Measurements from ENCODE around the gene PLXNC1. TPM values are rescaled to one million over a fixed set of nuclear protein-coding genes. Genes with fewer than 3 reads are reported as not detected.

The PLXNC1 gene
- total RNA-seq, 1 experiment from 2014 or later, result 0.30 TPM

- Histone ChIP-seq H3K9me3 (ENCODE audit: low read depth, low read length, poor library complexity, severe bottlenecking) (no peaks in the 10 kb centered on the region), H3K4me1 (ENCODE audit: insufficient read depth, low read length, poor library complexity, severe bottlenecking) (no peaks in the 10 kb centered on the region), H3K36me3 (ENCODE audit: insufficient read depth, low read length, poor library complexity, severe bottlenecking) (no peaks in the 10 kb centered on the region), H3K4me3 (ENCODE audit: low read depth, low read length, poor library complexity, severe bottlenecking) (no peak overlapping the region), H3K27ac (ENCODE audit: low read depth, low read length, poor library complexity, severe bottlenecking) (no peak overlapping the region), H3K27me3 (replicated peaks; ENCODE audit: insufficient read depth, low read depth, low read length, poor library complexity) (no peaks in the 10 kb centered on the region)
- TF ChIP-seq EZH2 (IDR thresholded peaks at IDR 0.05; ENCODE audit: borderline replicate concordance, low read depth, low read length, poor library complexity, severe bottlenecking), result no peak
- TF ChIP-seq CTCF (conservative IDR thresholded peaks at IDR 0.05; ENCODE audit: low read depth, low read length), result no peak
- BruUV-seq (replicated peaks), result no TSS peak
- DNase-seq (ENCODE audit: low spot score), result no peak
- CTCF ChIA-PET, result no interaction called here
- intact Hi-C loops (cut with micrococcal nuclease; ENCODE audit: unreplicated experiment), result no loop called here
- POLR2A ChIA-PET (ENCODE audit: low non-redundant PET), result no interaction called here
These were observed 149.6 kb downstream of the PLXNC1 start for GRCh38 chr12:94297876-94298505.

DNA sequence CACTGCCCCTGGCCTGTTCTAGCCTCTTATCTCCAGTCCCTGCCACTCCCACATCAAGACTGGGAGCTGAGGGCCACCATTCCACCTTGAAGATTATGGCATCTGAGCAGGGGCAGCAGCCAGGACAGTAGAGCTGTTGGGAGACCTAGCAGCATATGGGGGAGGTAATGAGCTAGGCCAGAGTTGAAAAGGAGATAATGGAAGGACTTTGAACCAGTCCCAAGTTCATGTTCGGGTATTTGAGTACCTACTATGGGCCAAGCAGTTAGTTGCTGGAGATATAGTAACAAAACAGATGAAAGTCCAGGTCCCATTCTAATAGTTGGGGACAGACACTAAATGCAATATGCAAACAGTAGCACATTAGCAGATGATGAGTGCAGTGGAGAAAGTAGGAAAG lies 151.5 kb downstream of the PLXNC1 start:
- Histone ChIP-seq H3K36me3 (ENCODE audit: insufficient read depth, low read length, poor library complexity, severe bottlenecking) (no peaks in the 10 kb centered on the region), H3K4me1 (ENCODE audit: insufficient read depth, low read length, poor library complexity, severe bottlenecking) (no peaks in the 10 kb centered on the region), H3K9me3 (ENCODE audit: low read depth, low read length, poor library complexity, severe bottlenecking) (no peaks in the 10 kb centered on the region), H3K4me3 (ENCODE audit: low read depth, low read length, poor library complexity, severe bottlenecking) (no peak overlapping the region), H3K27ac (ENCODE audit: low read depth, low read length, poor library complexity, severe bottlenecking) (no peak overlapping the region), H3K27me3 (replicated peaks; ENCODE audit: insufficient read depth, low read depth, low read length, poor library complexity) (no peaks in the 10 kb centered on the region)
- DNase-seq (ENCODE audit: low spot score), result no peak
- no TSS peak for BruUV-seq (replicated peaks)
- intact Hi-C loops (cut with micrococcal nuclease; ENCODE audit: unreplicated experiment), result no loop called here
- TF ChIP-seq CTCF (conservative IDR thresholded peaks at IDR 0.05; ENCODE audit: low read depth, low read length), result no peak
- no peak for TF ChIP-seq EZH2 (IDR thresholded peaks at IDR 0.05; ENCODE audit: borderline replicate concordance, low read depth, low read length, poor library complexity, severe bottlenecking)
- CTCF ChIA-PET, result no interaction called here
- POLR2A ChIA-PET (ENCODE audit: low non-redundant PET), result no interaction called here

DNA sequence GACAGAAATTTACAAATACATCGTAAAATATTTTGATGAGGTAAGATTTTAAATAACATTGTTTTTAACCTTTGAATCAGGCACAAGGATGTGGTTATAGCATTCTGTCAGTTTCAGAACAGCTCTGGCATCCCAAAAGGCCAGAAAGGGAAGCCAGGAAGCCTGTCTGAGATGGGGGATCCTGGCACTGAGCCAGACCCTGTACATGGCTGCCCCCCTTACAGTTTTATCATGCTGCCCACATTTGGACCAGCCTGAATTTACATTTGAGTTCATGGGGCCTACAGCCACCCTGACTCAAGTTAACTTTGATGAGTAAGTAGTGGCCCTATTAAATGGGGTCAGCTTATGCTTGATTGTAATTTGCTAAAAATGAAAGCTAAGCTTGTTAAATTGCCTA lies 155.6 kb downstream of the PLXNC1 start:
- intact Hi-C loops (cut with micrococcal nuclease; ENCODE audit: unreplicated experiment), result no loop called here
- DNase-seq (ENCODE audit: low spot score), result no peak
- Histone ChIP-seq H3K9me3 (ENCODE audit: low read depth, low read length, poor library complexity, severe bottlenecking) (no peaks in the 10 kb centered on the region), H3K36me3 (ENCODE audit: insufficient read depth, low read length, poor library complexity, severe bottlenecking) (peaks cover 9% of the 10 kb centered on the region), H3K27me3 (replicated peaks; ENCODE audit: insufficient read depth, low read depth, low read length, poor library complexity) (no peaks in the 10 kb centered on the region), H3K4me3 (ENCODE audit: low read depth, low read length, poor library complexity, severe bottlenecking) (no peak overlapping the region), H3K4me1 (ENCODE audit: insufficient read depth, low read length, poor library complexity, severe bottlenecking) (no peaks in the 10 kb centered on the region), H3K27ac (ENCODE audit: low read depth, low read length, poor library complexity, severe bottlenecking) (no peak overlapping the region)
- ChIA-PET POLR2A (ENCODE audit: low non-redundant PET) (no interaction called here), CTCF (interaction anchor here (0.7 kb wide), 1 partner anchor 11 kb away, joined by 8 read pairs; no protein-coding TSS in a partner anchor)
- BruUV-seq (replicated peaks), result no TSS peak
- TF ChIP-seq EZH2 (IDR thresholded peaks at IDR 0.05; ENCODE audit: borderline replicate concordance, low read depth, low read length, poor library complexity, severe bottlenecking), result no peak
- TF ChIP-seq CTCF (conservative IDR thresholded peaks at IDR 0.05; ENCODE audit: low read depth, low read length), result no peak
